GM13977 (cell line): ENCODE results near the gene WASF3.
A peak's percentile ranks its signal among the peaks of the same experiment; 100 is the strongest.

Experiments used
- DNase-seq: peaks from one replicate; pipeline ENCODE4 v3.0.0; 2012; ENCODE audit warnings: low spot score
- CTCF ChIP-seq: IDR thresholded peaks from 2 replicates; pipeline ENCODE4 v1.5.1; 2012; ENCODE audit warnings: mild to moderate bottlenecking, control low read depth; ENCODE audit not compliant: insufficient read depth; ENCODE audit errors: extremely low read depth, missing control alignments
- in situ Hi-C: fragments of 300-500 bp; cut with MboI; formaldehyde crosslinking; loops from one replicate; pipeline ENCODE4 v1.12.0; 2022; ENCODE audit warnings: low sequenced_read_pairs, low pct_unique_long_range_greater_than_20kb, mixed read lengths, inconsistent platforms; ENCODE audit not compliant: unreplicated experiment

Gene WASF3

GRCh38 chr13:26557393-26558073 is at the start of gene WASF3:
WASF3 (plus strand) TSS chr13:26557683; CDS start chr13:26642271, 84,588 bp downstream.
- peak; percentile 87 for DNase-seq
- TF ChIP-seq CTCF = no peak
- in situ Hi-C loops = no loop called here

GRCh38 chr13:26508885-26509284 is 48.6 kb upstream of the WASF3 start:
- no peak for TF ChIP-seq CTCF
- in situ Hi-C loops = no loop called here
- DNase-seq = no peak

- no peak for DNase-seq
Observed at GRCh38 chr13:26509491-26509890, 48.0 kb upstream of the WASF3 start.

GRCh38 chr13:26513931-26514330 is 43.6 kb upstream of the WASF3 start:
- TF ChIP-seq CTCF = no peak
- DNase-seq = no peak
- in situ Hi-C loops = no loop called here

More at GRCh38 chr13:26509491-26509890, 48.0 kb upstream of the WASF3 start:
- in situ Hi-C loops = no loop called here
- no peak for TF ChIP-seq CTCF

- TF ChIP-seq CTCF = no peak
- in situ Hi-C loops = no loop called here
- no peak for DNase-seq
Observed at GRCh38 chr13:26515721-26516120, 41.8 kb upstream of the WASF3 start.

GRCh38 chr13:26517936-26518335 is 39.5 kb upstream of the WASF3 start:
- DNase-seq = no peak
- in situ Hi-C loops = no loop called here
- no peak for TF ChIP-seq CTCF

- no peak for DNase-seq
- TF ChIP-seq CTCF = no peak
- in situ Hi-C loops = no loop called here
Observed at GRCh38 chr13:26518451-26518959, 39.0 kb upstream of the WASF3 start.
